Astrocyte of the spinal cord (primary cell): Measurements from ENCODE around the gene KRTCAP2.
"Not testable (repeated sequence)": the region's sequence is repeated elsewhere in the genome, so short reads cannot be mapped to it uniquely, and the experiment has no call there.

ENCODE experiments used
- DNase-seq: peaks from one replicate; pipeline ENCODE4 v3.0.0; 2011; ENCODE audit warnings: low read depth, low spot score
- H3K4me3 ChIP-seq: 2 replicates; pipeline ENCODE4 v1.5.1; 2011; ENCODE audit warnings: low read depth, mild to moderate bottlenecking, low read length, moderate library complexity
- in situ Hi-C: cut with HindIII; loops from 2 replicates; pipeline ENCODE4 v1.10.0; 2017; ENCODE audit warnings: low sequenced_read_pairs
- TF ChIP-seq, protein P1 (sequence below): IDR thresholded peaks from 2 replicates; pipeline ENCODE4 v1.5.1; 2012; ENCODE audit warnings: low read depth, mild to moderate bottlenecking, low read length, inconsistent platforms

KRTCAP2 gene

DNA sequence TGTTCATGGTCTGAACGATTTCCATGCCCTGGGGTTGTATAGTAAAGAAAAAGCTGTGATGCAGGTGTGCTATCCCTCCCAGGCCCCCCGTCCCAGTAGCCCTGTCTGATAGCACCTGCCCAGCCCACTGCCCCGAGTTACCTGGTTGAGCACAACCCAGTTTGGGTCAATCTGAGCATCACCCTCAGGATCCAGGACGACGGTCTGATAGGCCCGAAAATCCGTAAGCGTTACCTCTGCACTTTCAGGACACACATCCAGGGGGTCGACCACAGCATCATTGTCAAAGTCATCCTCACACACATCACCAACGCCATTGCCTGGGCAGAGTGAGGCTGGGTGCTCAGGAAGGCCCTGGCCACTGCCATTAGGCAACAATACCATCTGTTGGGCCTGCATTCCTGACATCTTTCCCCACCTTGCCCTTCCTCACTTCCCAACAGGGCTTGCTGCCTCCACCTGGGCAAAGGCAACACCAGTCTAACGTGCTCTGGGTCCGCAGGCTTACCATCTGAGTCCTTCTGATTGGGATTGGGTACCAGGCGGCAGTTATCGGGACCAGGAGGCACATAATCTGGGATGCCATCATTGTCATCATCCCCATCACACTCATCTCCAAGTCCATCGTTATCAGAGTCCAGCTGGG is 24.9 kb upstream of the KRTCAP2 start:
- no peak overlapping the region for H3K4me3 ChIP-seq
- DNase-seq = no peak
- in situ Hi-C loops = no loop called here
- TF ChIP-seq, protein P1, sequence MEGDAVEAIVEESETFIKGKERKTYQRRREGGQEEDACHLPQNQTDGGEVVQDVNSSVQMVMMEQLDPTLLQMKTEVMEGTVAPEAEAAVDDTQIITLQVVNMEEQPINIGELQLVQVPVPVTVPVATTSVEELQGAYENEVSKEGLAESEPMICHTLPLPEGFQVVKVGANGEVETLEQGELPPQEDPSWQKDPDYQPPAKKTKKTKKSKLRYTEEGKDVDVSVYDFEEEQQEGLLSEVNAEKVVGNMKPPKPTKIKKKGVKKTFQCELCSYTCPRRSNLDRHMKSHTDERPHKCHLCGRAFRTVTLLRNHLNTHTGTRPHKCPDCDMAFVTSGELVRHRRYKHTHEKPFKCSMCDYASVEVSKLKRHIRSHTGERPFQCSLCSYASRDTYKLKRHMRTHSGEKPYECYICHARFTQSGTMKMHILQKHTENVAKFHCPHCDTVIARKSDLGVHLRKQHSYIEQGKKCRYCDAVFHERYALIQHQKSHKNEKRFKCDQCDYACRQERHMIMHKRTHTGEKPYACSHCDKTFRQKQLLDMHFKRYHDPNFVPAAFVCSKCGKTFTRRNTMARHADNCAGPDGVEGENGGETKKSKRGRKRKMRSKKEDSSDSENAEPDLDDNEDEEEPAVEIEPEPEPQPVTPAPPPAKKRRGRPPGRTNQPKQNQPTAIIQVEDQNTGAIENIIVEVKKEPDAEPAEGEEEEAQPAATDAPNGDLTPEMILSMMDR = no peak

DNA sequence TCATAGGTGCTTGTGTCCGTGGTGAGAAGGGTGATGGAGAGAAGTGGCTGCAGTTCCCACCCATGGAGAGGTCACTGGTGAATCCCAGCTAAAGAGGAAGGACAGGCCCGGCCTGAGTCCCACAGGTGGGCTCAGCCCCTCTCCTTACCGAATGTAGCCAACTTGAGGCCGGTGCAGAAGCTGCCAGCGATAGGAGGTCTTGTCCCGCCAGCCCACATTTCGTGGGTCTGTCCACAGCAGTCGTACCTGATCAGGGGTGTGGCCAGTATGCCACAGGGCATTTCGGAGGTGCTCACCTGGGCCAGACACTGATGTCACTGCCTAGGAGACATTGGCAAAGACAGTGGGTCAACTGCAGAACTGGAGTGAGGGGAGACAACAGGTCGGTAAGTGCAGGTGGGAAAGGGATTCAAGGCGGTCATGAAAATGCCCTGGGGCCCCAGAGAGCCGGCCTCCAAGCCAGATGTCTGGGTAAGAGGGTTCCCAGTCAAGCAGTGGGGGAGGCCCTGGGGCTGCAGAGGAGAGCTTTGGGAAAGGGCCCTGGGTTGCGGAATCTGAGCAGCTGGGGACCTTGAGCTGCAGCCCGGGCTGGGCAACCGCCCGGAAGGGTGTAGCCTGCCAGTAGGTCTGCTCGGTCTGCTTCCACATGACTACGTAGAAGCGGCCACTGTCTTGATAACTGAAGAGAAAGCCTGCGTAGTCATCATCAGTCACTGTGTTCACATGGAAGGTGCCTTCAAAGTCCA is 24.0 kb upstream of the KRTCAP2 start:
- DNase-seq = no peak
- in situ Hi-C loops = no loop called here
- TF ChIP-seq, protein P1 = no peak
- H3K4me3 ChIP-seq = no peak overlapping the region

DNA sequence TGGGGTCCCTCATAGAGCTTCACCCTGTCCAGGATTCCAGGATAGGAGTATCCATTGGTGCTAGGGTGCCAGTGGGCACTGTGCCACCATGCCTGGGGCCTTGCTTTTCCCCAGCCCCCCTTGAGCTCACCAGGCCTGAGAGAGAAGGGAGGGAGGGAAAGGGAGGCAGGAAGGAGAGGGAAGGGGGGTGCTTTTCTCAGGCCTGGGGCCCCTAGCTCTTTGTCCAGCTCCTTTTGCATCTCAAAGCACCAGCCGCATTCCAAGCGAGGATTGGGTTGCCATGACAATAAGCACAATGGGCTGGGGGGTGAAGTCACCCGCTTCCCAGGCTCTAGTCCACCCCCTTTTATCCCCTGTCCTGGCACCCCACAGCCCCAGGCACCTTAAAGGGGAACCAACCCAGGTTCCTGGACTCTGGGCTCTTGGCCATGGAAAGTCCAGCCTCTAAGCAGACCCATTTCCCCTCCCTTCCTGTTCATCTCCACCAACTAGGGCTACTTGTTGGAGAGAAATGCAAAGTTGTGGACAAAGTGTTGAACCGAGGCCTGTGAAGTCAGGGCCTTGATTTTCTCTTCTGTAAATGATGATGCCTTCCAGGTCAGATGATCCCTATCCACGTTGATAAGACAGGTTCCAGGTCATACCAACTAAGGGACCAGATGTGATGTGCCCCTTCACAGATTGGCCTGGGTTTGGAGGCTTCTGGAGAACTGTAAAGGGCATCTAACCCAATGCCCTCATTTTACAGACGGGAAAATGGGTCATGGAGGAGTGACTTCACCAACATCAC is 23.2 kb upstream of the KRTCAP2 start:
- TF ChIP-seq, protein P1 = no peak
- peak; percentile 32 for DNase-seq
- in situ Hi-C loops = no loop called here
- H3K4me3 ChIP-seq = peak overlapping the region; percentile 48

DNA sequence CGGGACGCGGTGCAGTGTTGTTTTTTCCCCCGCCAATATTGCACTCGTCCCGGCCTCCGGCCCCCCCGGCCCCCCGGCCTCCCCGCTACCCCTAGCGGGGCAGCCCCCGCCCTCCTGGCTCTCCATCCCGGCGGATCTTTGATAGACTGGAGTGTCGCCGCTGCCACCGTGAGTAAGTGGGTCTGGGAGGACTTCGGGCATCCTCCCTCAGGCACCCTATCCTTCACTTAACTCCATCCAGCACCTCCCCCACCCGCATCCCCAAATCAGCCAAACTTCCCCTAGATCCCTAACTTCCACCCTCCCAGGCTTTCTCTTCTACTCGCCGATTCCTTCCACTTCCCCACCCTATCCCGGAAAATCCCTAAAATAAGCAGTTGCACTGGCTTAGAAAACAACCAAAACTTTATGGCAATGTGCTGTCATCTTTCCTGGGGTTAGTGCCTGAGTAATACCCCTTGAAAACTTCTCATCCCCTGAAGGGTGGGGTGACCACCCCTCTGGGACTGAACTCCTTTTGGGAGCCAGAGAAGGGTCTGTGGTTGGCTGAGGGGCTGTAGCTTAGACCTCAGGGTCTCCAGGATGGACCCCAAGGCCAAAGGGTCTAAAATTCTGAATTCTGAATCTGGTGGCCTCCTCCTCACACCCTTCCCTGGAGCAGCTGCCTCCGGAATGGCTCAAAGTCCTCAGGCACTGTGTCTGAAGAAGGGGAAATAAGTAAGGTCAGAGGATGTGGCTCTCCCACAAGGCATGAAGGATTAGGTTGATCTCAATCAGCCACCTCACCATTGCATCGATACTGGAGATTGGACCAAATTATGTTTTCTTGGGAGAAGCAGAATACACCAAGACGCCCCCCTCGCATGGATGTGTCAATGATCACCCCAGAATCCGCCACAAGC is 22.3 kb upstream of the KRTCAP2 start:
- no peak for DNase-seq
- peak overlapping the region; percentile 48 for H3K4me3 ChIP-seq
- in situ Hi-C loops = no loop called here
- TF ChIP-seq, protein P1 = no peak

DNA sequence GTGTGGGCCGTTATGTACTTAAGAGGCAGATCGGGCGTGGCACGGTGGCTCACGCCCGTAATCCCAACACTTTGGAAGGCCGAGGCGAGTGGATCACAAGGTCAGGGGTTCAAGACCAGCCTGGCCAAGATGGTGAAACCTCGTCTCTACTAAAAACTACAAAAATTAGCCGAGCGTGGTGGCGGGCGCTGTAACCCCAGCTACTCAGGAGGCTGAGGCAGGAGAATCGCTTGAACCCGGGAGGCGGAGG is 20.8 kb upstream of the KRTCAP2 start:
- DNase-seq, in situ Hi-C loops: not testable (repeated sequence)
- peak overlapping the region; percentile 48 for H3K4me3 ChIP-seq

DNA sequence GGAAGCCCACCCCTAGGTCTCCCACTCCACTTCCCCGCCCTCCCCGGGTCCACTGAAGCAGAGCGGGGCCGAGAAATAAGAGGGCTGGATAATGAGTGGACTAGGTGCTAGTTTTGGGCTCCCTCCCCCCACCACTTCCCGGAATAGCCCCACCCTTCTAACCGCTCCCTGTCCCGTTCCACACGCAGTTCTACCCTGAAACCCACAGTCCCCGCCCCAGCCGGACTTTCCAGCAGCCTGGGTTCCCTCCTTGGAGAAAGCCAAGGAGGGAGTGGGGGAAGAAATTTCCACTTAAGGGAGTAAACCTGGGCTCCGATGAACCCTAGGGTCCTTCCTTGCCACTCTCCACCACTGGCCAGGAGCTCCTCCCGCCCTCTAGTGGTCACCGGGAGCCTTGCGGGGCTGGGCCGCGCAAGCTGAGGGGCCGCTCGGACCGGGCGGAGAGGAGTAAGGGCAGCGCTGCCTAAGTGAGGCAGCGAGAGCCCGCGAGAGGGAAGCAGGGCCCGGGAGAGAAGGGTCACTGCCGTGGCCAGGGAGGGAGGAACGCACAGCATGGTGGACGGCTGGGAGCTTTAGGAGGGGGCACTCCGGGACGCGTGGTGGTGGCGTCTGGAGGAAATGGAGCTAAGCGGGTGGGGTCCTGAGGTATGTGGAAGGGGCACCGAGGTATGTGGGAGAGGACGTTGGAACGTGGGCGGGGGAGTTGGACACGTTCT is 20.3 kb upstream of the KRTCAP2 start:
- TF ChIP-seq, protein P1 = peak; percentile 100
- H3K4me3 ChIP-seq = peak overlapping the region; percentile 48
- peak; percentile 95 for DNase-seq
- in situ Hi-C loops = no loop called here
